Activated CD4-positive, alpha-beta memory T cell treated with anti-CD3 and anti-CD28 coated beads for 36 hours (primary cell): ENCODE data around the gene FASTKD3. TPM values are rescaled to one million over a fixed set of nuclear protein-coding genes. Genes with fewer than 3 reads are reported as not detected.

Experiments
- CTCF ChIA-PET: fragments of 350-600 bp; sonication (Branson Sonifier 250); formaldehyde crosslinking; loops from one replicate; lab custom pipeline; 2021; ENCODE audit warnings: antibody characterized with exemption, inconsistent platforms; lab: Charles Lee
- POLR2A ChIA-PET: fragments of 350-600 bp; sonication (Branson Sonifier 250); formaldehyde crosslinking; loops from one replicate; lab custom pipeline; 2021; ENCODE audit warnings: antibody characterized with exemption; lab: Charles Lee
- DNase-seq: peaks from one replicate; pipeline ENCODE4 v3.0.0-alpha.2; 2020
- H3K27ac Mint-ChIP-seq: one replicate; pipeline ENCODE4 v1.8.0; 2021; ENCODE audit warnings: mixed read lengths
- H3K27me3 Mint-ChIP-seq: one replicate; pipeline ENCODE4 v1.8.0; 2021; ENCODE audit warnings: mixed read lengths
- H3K36me3 Mint-ChIP-seq: one replicate; pipeline ENCODE4 v1.8.0; 2021; ENCODE audit warnings: mixed read lengths
- H3K4me1 Mint-ChIP-seq: one replicate; pipeline ENCODE4 v1.8.0; 2021; ENCODE audit warnings: low read depth, mixed read lengths
- H3K4me3 Mint-ChIP-seq: one replicate; pipeline ENCODE4 v1.8.0; 2021; ENCODE audit warnings: mild to moderate bottlenecking, mixed read lengths
- H3K9me3 Mint-ChIP-seq: one replicate; pipeline ENCODE4 v1.8.0; 2021; ENCODE audit warnings: mixed read lengths
- intact Hi-C: fragments of 100-400 bp; cut with micrococcal nuclease; formaldehyde crosslinking; loops from one replicate; pipeline ENCODE4 v1.15.1; 2023
- total RNA-seq, 2 experiments: library from RNA; stranded (reverse); gene quantifications; one replicate each; pipeline ENCODE4 v1.2.3, GENCODE V29; 2021

FASTKD3 gene
- total RNA-seq, 2 experiments from 2014 or later: 6.9 to 7.5 TPM

DNA sequence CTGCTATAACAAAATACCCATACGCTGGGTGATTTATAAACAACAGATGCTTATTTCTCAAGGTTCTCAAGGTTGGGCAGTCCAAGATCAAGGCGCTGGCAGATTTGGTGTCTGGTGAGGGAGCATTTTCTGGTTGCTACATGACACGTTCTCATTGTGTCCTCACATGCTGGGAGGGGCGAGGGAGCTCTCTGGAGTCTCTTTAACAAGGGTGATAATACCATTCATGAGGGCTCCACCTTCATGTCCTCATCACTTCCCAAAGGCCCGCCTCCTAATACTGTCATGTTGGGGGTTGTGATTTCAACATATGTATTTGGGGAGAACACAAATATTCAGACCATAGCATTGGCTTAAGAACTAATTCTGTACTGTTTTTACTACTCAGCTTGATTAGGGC lies 22.5 kb downstream of the FASTKD3 start:
- DNase-seq: no peak
- no peaks in the 10 kb centered on the region for H3K9me3 Mint-ChIP-seq

GRCh38 chr5:7845557-7845956 lies 23.3 kb downstream of the FASTKD3 start:
- POLR2A ChIA-PET: no interaction called here

More for the DNA sequence above, 22.5 kb downstream of the FASTKD3 start:
- intact Hi-C loops: no loop called here
- no peak overlapping the region for H3K4me3 Mint-ChIP-seq
- H3K36me3 Mint-ChIP-seq: no peaks in the 10 kb centered on the region
- POLR2A ChIA-PET: no interaction called here
- H3K27ac Mint-ChIP-seq: no peak overlapping the region
- H3K4me1 Mint-ChIP-seq: peaks cover 5% of the 10 kb centered on the region
- CTCF ChIA-PET: no interaction called here
- peaks cover 33% of the 10 kb centered on the region for H3K27me3 Mint-ChIP-seq

DNA sequence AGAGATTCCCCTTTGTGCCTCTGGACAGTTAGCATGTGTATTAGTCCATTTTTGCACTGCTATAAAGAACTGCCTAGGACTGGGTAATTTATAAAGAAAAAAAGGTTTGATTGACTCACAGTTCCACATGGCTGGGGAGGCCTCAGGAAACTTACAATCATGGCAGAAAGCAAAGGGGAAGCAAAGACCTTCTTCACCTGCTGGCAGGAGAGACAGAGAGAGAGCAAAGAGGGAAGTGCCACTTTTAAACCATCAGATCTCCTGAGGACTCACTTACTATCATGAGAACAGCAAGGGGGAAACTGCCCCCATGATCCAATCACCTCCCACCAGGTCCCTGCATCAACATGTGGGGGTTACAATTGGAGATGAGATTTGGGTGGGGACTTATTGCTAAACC lies 23.9 kb downstream of the FASTKD3 start:
- no peak overlapping the region for H3K27ac Mint-ChIP-seq
- peaks cover 3% of the 10 kb centered on the region for H3K4me1 Mint-ChIP-seq
- intact Hi-C loops: no loop called here
- DNase-seq: no peak
- CTCF ChIA-PET: no interaction called here
- H3K27me3 Mint-ChIP-seq: peaks cover 35% of the 10 kb centered on the region
- H3K4me3 Mint-ChIP-seq: no peak overlapping the region
- no peaks in the 10 kb centered on the region for H3K36me3 Mint-ChIP-seq
- H3K9me3 Mint-ChIP-seq: no peaks in the 10 kb centered on the region
- POLR2A ChIA-PET: no interaction called here

More at GRCh38 chr5:7845557-7845956, 23.3 kb downstream of the FASTKD3 start:
- intact Hi-C loops: no loop called here
- no peak for DNase-seq
- Mint-ChIP-seq H3K4me3 (no peak overlapping the region), H3K4me1 (peaks cover 3% of the 10 kb centered on the region), H3K27me3 (peaks cover 37% of the 10 kb centered on the region), H3K27ac (no peak overlapping the region), H3K9me3 (no peaks in the 10 kb centered on the region), H3K36me3 (no peaks in the 10 kb centered on the region)
- CTCF ChIA-PET: no interaction called here

DNA sequence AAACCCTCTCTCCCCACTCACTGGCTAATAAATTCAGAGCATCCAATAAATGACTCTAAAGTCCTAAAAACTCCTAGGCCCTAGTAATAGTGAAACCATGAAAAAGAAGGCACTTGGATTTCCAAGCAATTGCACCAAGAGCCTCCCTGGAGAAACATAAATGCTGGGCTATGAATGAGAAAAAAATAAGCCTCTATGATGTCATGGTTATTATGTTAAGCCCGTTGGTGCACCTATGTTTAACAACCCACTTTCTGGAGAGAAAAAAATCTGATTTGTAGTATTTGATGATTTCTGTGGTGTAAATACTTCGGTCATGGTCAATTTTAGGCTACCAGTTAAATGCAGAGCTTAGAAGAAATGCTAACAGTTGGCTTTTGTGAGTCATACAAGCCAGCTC lies 26.3 kb downstream of the FASTKD3 start:
- POLR2A ChIA-PET: no interaction called here
- no peak overlapping the region for H3K4me3 Mint-ChIP-seq

GRCh38 chr5:7837403-7837802 lies 31.4 kb downstream of the FASTKD3 start:
- Mint-ChIP-seq H3K4me3 (no peak overlapping the region), H3K9me3 (no peaks in the 10 kb centered on the region), H3K27me3 (peaks cover 18% of the 10 kb centered on the region), H3K36me3 (no peaks in the 10 kb centered on the region), H3K4me1 (no peaks in the 10 kb centered on the region), H3K27ac (no peak overlapping the region)
- CTCF ChIA-PET: no interaction called here
- POLR2A ChIA-PET: no interaction called here
- intact Hi-C loops: no loop called here
- no peak for DNase-seq

More for the DNA sequence above, 26.3 kb downstream of the FASTKD3 start:
- Mint-ChIP-seq H3K27me3 (peaks cover 28% of the 10 kb centered on the region), H3K27ac (no peak overlapping the region), H3K4me1 (no peaks in the 10 kb centered on the region), H3K9me3 (no peaks in the 10 kb centered on the region), H3K36me3 (no peaks in the 10 kb centered on the region)
- no peak for DNase-seq
- CTCF ChIA-PET: no interaction called here
- intact Hi-C loops: no loop called here

- DNase-seq: no peak
- no peak overlapping the region for H3K27ac Mint-ChIP-seq
- intact Hi-C loops: no loop called here
- no peaks in the 10 kb centered on the region for H3K9me3 Mint-ChIP-seq
- POLR2A ChIA-PET: no interaction called here
- H3K4me3 Mint-ChIP-seq: no peak overlapping the region
- CTCF ChIA-PET: interaction anchor here (2.0 kb wide), 1 partner anchor 19 kb away, joined by 7 read pairs; no protein-coding TSS in a partner anchor
- no peaks in the 10 kb centered on the region for H3K36me3 Mint-ChIP-seq
- H3K4me1 Mint-ChIP-seq: no peaks in the 10 kb centered on the region
- peaks cover 14% of the 10 kb centered on the region for H3K27me3 Mint-ChIP-seq
Measured at GRCh38 chr5:7834982-7835381, 33.8 kb downstream of the FASTKD3 start.

DNA sequence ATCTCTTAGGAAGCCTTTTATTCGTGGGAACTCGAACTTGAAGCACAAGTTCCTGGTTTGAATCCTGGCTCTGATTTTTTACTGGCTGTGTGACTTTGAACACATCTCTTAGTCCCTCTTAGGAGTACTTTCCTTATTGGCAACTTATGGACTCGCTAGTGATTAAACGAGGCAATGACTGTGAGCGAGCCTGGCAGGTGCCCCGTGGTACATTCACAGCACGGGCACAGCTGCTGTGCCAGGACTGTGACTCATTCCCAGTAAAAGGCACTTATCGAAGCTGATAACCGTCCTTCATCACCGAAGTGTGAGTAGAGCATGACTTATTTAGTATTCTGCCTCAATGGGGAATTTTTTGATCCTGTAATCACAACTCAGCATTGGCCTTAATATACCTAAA lies 40.6 kb downstream of the FASTKD3 start:
- no peaks in the 10 kb centered on the region for H3K9me3 Mint-ChIP-seq
- H3K4me3 Mint-ChIP-seq: no peak overlapping the region
- no peak for DNase-seq
- intact Hi-C loops: no loop called here
- H3K27me3 Mint-ChIP-seq: peaks cover 9% of the 10 kb centered on the region
- ChIA-PET CTCF (interaction anchor here (1.6 kb wide), 1 partner anchor 12 kb away, joined by 6 read pairs; no protein-coding TSS in a partner anchor), POLR2A (no interaction called here)
- no peaks in the 10 kb centered on the region for H3K36me3 Mint-ChIP-seq
- H3K4me1 Mint-ChIP-seq: no peaks in the 10 kb centered on the region
- no peak overlapping the region for H3K27ac Mint-ChIP-seq

DNA sequence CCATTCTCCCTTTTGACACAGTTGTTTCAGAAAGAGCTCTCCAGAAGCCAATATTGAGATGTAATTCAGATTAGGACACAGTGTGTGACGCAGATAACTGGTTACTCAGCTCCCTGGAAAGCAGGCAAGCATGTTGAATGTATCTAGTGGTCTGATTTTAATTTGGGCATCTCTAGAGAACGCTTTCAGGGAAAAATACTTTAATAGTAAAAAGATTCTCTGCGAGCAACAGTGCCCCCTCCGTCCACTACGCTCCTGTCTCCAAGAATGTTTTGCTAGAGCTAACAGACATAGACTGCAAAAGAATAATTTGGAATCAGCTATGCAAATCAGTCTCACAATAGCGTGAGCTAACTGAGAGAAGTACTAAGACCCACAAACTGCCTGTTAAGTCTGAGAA lies 41.2 kb downstream of the FASTKD3 start:
- ChIA-PET CTCF (interaction anchor here (1.6 kb wide), 1 partner anchor 11 kb away, joined by 6 read pairs; no protein-coding TSS in a partner anchor), POLR2A (no interaction called here)

DNA sequence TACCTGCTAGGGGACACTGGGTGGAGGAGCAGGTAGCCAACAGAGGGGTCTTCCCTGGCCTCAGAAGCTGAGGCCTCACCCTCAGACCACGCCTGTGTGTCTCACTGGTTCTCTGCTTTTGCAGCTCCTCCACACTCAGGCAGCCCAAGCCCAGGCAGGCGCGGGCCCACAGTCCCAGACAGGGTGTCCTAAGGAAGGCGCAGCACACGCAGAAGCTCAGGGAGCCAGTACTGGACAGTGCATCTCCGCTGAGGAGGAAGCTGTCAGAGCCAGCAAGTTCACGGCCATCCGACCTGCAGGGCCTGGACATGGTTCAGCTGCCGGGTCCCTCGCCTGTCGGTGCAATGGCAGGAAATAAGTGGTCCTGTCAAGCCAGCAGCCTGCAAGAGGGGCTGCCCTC lies 43.2 kb downstream of the FASTKD3 start:
- DNase-seq: no peak
- no peak overlapping the region for H3K4me3 Mint-ChIP-seq
- CTCF ChIA-PET: no interaction called here

More for the DNA sequence above, 41.2 kb downstream of the FASTKD3 start:
- H3K4me3 Mint-ChIP-seq: no peak overlapping the region
- intact Hi-C loops: no loop called here
- no peaks in the 10 kb centered on the region for H3K36me3 Mint-ChIP-seq
- H3K9me3 Mint-ChIP-seq: no peaks in the 10 kb centered on the region
- no peaks in the 10 kb centered on the region for H3K4me1 Mint-ChIP-seq
- no peak overlapping the region for H3K27ac Mint-ChIP-seq
- peaks cover 11% of the 10 kb centered on the region for H3K27me3 Mint-ChIP-seq
- no peak for DNase-seq

GRCh38 chr5:7824995-7825394 lies 43.8 kb downstream of the FASTKD3 start:
- ChIA-PET POLR2A (no interaction called here), CTCF (no interaction called here)
- no peaks in the 10 kb centered on the region for H3K9me3 Mint-ChIP-seq
- H3K36me3 Mint-ChIP-seq: no peaks in the 10 kb centered on the region
- H3K4me1 Mint-ChIP-seq: no peaks in the 10 kb centered on the region
- DNase-seq: no peak
- H3K4me3 Mint-ChIP-seq: no peak overlapping the region
- intact Hi-C loops: no loop called here
- H3K27me3 Mint-ChIP-seq: peaks cover 17% of the 10 kb centered on the region
- H3K27ac Mint-ChIP-seq: no peak overlapping the region

More for the DNA sequence above, 43.2 kb downstream of the FASTKD3 start:
- intact Hi-C loops: no loop called here
- Mint-ChIP-seq H3K4me1 (no peaks in the 10 kb centered on the region), H3K27ac (no peak overlapping the region), H3K36me3 (no peaks in the 10 kb centered on the region), H3K27me3 (peaks cover 17% of the 10 kb centered on the region), H3K9me3 (no peaks in the 10 kb centered on the region)
- POLR2A ChIA-PET: no interaction called here

GRCh38 chr5:7823594-7823993 lies 45.2 kb downstream of the FASTKD3 start:
- no peak for DNase-seq
- intact Hi-C loops: no loop called here
- ChIA-PET POLR2A (no interaction called here), CTCF (no interaction called here)
- Mint-ChIP-seq H3K27me3 (peaks cover 17% of the 10 kb centered on the region), H3K9me3 (no peaks in the 10 kb centered on the region), H3K4me1 (no peaks in the 10 kb centered on the region), H3K27ac (no peak overlapping the region), H3K4me3 (no peak overlapping the region), H3K36me3 (no peaks in the 10 kb centered on the region)

DNA sequence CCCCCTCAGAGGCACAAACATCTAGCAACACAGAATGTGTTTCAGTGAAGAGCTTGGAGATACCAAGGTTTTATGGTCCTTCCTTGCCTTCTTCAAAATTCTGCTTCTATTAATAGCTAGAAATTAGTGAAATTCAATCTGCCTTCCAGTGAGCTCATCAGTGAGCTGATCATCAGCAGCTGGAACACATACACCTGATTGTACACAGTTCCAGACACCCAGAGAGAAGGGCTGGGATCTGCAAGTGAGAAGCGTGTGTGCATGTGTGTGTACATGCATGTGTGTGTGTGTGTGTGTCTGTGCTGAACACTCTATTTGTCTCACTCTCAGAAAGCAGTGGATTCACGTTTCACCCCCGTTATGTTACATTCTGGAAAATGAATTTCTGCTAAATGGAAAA lies 46.4 kb downstream of the FASTKD3 start:
- Mint-ChIP-seq H3K4me3 (no peak overlapping the region), H3K4me1 (no peaks in the 10 kb centered on the region)

GRCh38 chr5:7816535-7816901 lies 52.3 kb downstream of the FASTKD3 start:
- H3K27me3 Mint-ChIP-seq: peaks cover 42% of the 10 kb centered on the region
- H3K4me1 Mint-ChIP-seq: no peaks in the 10 kb centered on the region
- intact Hi-C loops: no loop called here
- no peaks in the 10 kb centered on the region for H3K9me3 Mint-ChIP-seq
- no peak overlapping the region for H3K27ac Mint-ChIP-seq
- no peak overlapping the region for H3K4me3 Mint-ChIP-seq
- ChIA-PET CTCF (interaction anchor here (1.0 to 2.2 kb wide), 10 partner anchors 11 to 997 kb away, joined by 3 to 8 read pairs (median 3); partner anchors contain the start of gene MTRR), POLR2A (interaction anchor here (0.5 kb wide), 1 partner anchor 100 kb away, joined by 5 read pairs; no protein-coding TSS in a partner anchor)
- no peak for DNase-seq
- H3K36me3 Mint-ChIP-seq: no peaks in the 10 kb centered on the region

More for the DNA sequence above, 46.4 kb downstream of the FASTKD3 start:
- DNase-seq: no peak
- Mint-ChIP-seq H3K9me3 (no peaks in the 10 kb centered on the region), H3K27ac (no peak overlapping the region), H3K36me3 (no peaks in the 10 kb centered on the region), H3K27me3 (peaks cover 17% of the 10 kb centered on the region)
- ChIA-PET CTCF (no interaction called here), POLR2A (no interaction called here)
- intact Hi-C loops: no loop called here
